ENCODE data around the gene DENND5A. TPM values are rescaled to one million over a fixed set of nuclear protein-coding genes. Genes with fewer than 3 reads are reported as not detected.

DENND5A gene
- total RNA-seq (2021; fragmentation: NEBNext Ultra II Directional; extraction: Animal tissue kit (Norgen Biotek cat#: 25700)) (65.7 and 69.2 TPM in 2 replicates), polyA plus RNA-seq (2011; rRNA removed) (139 and 141 TPM in 2 replicates), polyA minus RNA-seq (2011; rRNA and poly(A)+ RNA removed) (417 and 473 TPM in 2 replicates)
- 123 TPM for polyA plus RNA-seq (2011; cell fraction: cytosol; rRNA removed)
- 203 TPM for polyA plus RNA-seq (2011; cell fraction: nucleus; rRNA removed)
- polyA plus RNA-seq (2012, experiment 1 of 2), result 58.2 to 75.3 TPM (median 62.3 TPM) in 4 replicates
- 10.3 TPM for polyA plus RNA-seq (2012, experiment 2 of 2)
- 34.2 TPM for polyA plus RNA-seq (2013, experiment 1 of 2)
- polyA plus RNA-seq (2013, experiment 2 of 2), result 33.9 TPM
- polyA minus RNA-seq (2011; cell fraction: cytosol; rRNA and poly(A)+ RNA removed), result 84.7 TPM
- 195 TPM for polyA minus RNA-seq (2011; cell fraction: nucleus; rRNA and poly(A)+ RNA removed)
- long read RNA-seq, experiment 1, full-length matches to known transcripts, result 1 of 26 reads
- long read RNA-seq, experiment 1, partial matches to known transcripts, result 18 of 26 reads
- long read RNA-seq, experiment 1, other reads (novel, unspliced or antisense), result 7 of 26 reads
- long read RNA-seq, experiment 2, partial matches to known transcripts, result 2 of 2 reads
- long read RNA-seq, experiment 2, other reads (novel, unspliced or antisense), result 0 of 2 reads

- Histone ChIP-seq H4K91ac (replicated peaks; ENCODE audit: insufficient read length, low read length) (no peak within 1 kb of the TSS), H3K79me1 (ENCODE audit: low read depth, low read length) (peaks cover 3% of the 10 kb centered on the region; the same call in 1 of the 2 replicates), H4K5ac (ENCODE audit: insufficient read length, low read depth, low read length) (no peak within 1 kb of the TSS), H2BK15ac (ENCODE audit: low read length) (peak within 1 kb of the TSS; percentile 88; the same call in 1 of the 2 replicates), H3K56ac (replicated peaks; ENCODE audit: insufficient read length, low read depth, low read length) (peak within 1 kb of the TSS; percentile 1), H3K79me2 (ENCODE audit: control insufficient read depth in 1 of 2, insufficient read depth in 2 of 2, low read length in 2 of 2) (peaks cover 12 to 39% of the 10 kb centered on the region in 2 experiments), H3K9me3 (ENCODE audit: insufficient read depth in 2 of 2, low read depth in 1 of 2, low read length in 1 of 2) (no peaks in the 10 kb centered on the region), H2BK5ac (ENCODE audit: low read depth, low read length) (peak within 1 kb of the TSS; percentile 61; the same call in 1 of the 2 replicates), H3K23me2 (ENCODE audit: low read depth, low read length) (peaks cover 16% of the 10 kb centered on the region), H3K14ac (ENCODE audit: insufficient read length) (peak within 1 kb of the TSS; percentile 92), H3K4me3 (ENCODE audit: extremely low read depth in 1 of 4, insufficient read depth in 2 of 4, low read depth in 3 of 4, low read length in 4 of 4) (peak within 1 kb of the TSS; percentile 79 to 96 (median 88)), H3K4me1 (replicated peaks in 1 of 4; ENCODE audit: control insufficient read depth in 3 of 4, insufficient read depth in 4 of 4, low read length in 3 of 4) (peaks cover 2 to 4% (median 3%) of the 10 kb centered on the region in 4 experiments; a peak in 3 of 7 replicates), H3K36me3 (ENCODE audit: control insufficient read depth in 2 of 4, insufficient read depth in 4 of 4, low read length in 3 of 4) (no peaks in the 10 kb centered on the region), H3K9ac (replicated peaks in 1 of 4; ENCODE audit: extremely low read depth in 1 of 4, low read depth in 3 of 4, low read length in 3 of 4) (peak within 1 kb of the TSS; percentile 82 to 93 (median 90)), H3K27me3 (replicated peaks in 1 of 4; ENCODE audit: control insufficient read depth in 3 of 4, extremely low read depth in 1 of 4, insufficient read depth in 3 of 4, low read length in 3 of 4) (no peaks in the 10 kb centered on the region), H3K4ac (replicated peaks; ENCODE audit: insufficient read length, low read depth, low read length) (peak within 1 kb of the TSS; percentile 23), H3K4me2 (ENCODE audit: insufficient read depth in 1 of 2, low read depth in 2 of 2, low read length in 2 of 2) (peak within 1 kb of the TSS; percentile 92 to 98), H3K23ac (ENCODE audit: insufficient read length) (no peak within 1 kb of the TSS), H4K8ac (ENCODE audit: extremely low read depth, insufficient read depth, low read length) (peak within 1 kb of the TSS; percentile 91), H2BK120ac (replicated peaks; ENCODE audit: low read depth, low read length) (no peak within 1 kb of the TSS), H2BK20ac (ENCODE audit: low read length) (no peak within 1 kb of the TSS), H2BK12ac (ENCODE audit: low read depth, low read length) (0 out of 2 replicates have a peak within 1 kb of the TSS, but pooled peaks have one; percentile 52), H2AK5ac (ENCODE audit: low read depth, low read length) (0 out of 2 replicates have a peak within 1 kb of the TSS, but pooled peaks have one; percentile 17), H4K20me1 (replicated peaks in 1 of 2; ENCODE audit: control insufficient read depth in 1 of 2, insufficient read depth in 2 of 2, low read length in 2 of 2) (peaks cover 4 to 5% of the 10 kb centered on the region in 2 experiments), H2AFZ (ENCODE audit: low read length) (peak within 1 kb of the TSS; percentile 79; the same call in 1 of the 2 replicates), H3K18ac (ENCODE audit: extremely low read depth, low read length) (peak within 1 kb of the TSS; percentile 65; the same call in 1 of the 2 replicates), H3K27ac (ENCODE audit: low read depth, low read length) (peak within 1 kb of the TSS; percentile 65; the same call in 1 of the 2 replicates)
- DNase-seq (ENCODE audit: low read depth in 1 of 2, low spot score in 2 of 2), result peak; percentile 61 to 82
- POLR2A ChIA-PET (ENCODE audit: partially characterized antibody), result interaction anchor here (0.7 to 4.0 kb wide), 19 partner anchors 9 to 194 kb away, joined by 3 to 22 read pairs (median 4); partner anchors contain the start of genes IPO7 and ZNF143
- CTCF ChIA-PET (ENCODE audit: partially characterized antibody), result interaction anchor here (0.6 to 3.1 kb wide), 6 partner anchors 12 to 170 kb away, joined by 3 to 16 read pairs (median 3); no protein-coding TSS in a partner anchor
- FAIRE-seq, result no peak
- WGBS, 2 experiments (ENCODE audit: extremely low coverage in 1 of 2, insufficient coverage in 1 of 2, insufficient read length in 1 of 2, insufficient replicate concordance in 2 of 2, low coverage in 1 of 2, low lambda C conversion rate in 2 of 2, missing lambda C conversion rate in 1 of 2), result 5% methylated on average over 28 of the region's 63 CpGs; no CpG with 5 or more reads in 1 of the 2 experiments
- TF ChIP-seq MAX (IDR thresholded peaks at IDR 0.05), result peak; percentile 48
- TF ChIP-seq EGR1 (IDR thresholded peaks at IDR 0.05; ENCODE audit: borderline replicate concordance, low read depth, low read length), result peak; percentile 10; the same call in 1 of the 2 replicates
- no peak for TF ChIP-seq RAD21 (IDR thresholded peaks at IDR 0.05 in 1 of 2, conservative IDR thresholded peaks at IDR 0.05 in 1 of 2; ENCODE audit: low read depth in 2 of 2, low read length in 2 of 2)
- TF ChIP-seq PHF8 (conservative IDR thresholded peaks at IDR 0.05; ENCODE audit: low read depth, low read length), result peak; percentile 71
These were observed at the start of gene DENND5A for GRCh38 chr11:9265211-9266131. Gene DENND5A, minus strand, starts transcription at chr11:9265350. Its CDS starts 281 bp downstream, at chr11:9265069.

Data from H1 (cell line).